Measurements from ENCODE around the gene CCNE1.
A peak's percentile ranks its signal among the peaks of the same experiment; 100 is the strongest.

Gene CCNE1

GRCh38 chr19:29872224-29872731 lies 60.5 kb downstream of the CCNE1 start:
- TF ChIP-seq CTCF (IDR thresholded peaks at IDR 0.05; ENCODE audit: insufficient read depth, low read length, poor library complexity, severe bottlenecking) = peak; percentile 39
- DNase-seq (ENCODE audit: extremely low read depth, insufficient read length) = no peak
- H3K36me3 ChIP-seq (ENCODE audit: control insufficient read depth, insufficient read depth, low read length) = no peaks in the 10 kb centered on the region
- H3K27me3 ChIP-seq (replicated peaks; ENCODE audit: control insufficient read depth, insufficient read depth, low read length) = no peaks in the 10 kb centered on the region
- H3K4me3 ChIP-seq (replicated peaks; ENCODE audit: low read depth, low read length) = no peak overlapping the region

GRCh38 chr19:29873024-29873800 lies 61.4 kb downstream of the CCNE1 start:
- Histone ChIP-seq H3K4me3 (replicated peaks; ENCODE audit: low read depth, low read length) (peak overlapping the region; percentile 56), H3K36me3 (ENCODE audit: control insufficient read depth, insufficient read depth, low read length) (no peaks in the 10 kb centered on the region), H3K27me3 (replicated peaks; ENCODE audit: control insufficient read depth, insufficient read depth, low read length) (no peaks in the 10 kb centered on the region)
- TF ChIP-seq CTCF (IDR thresholded peaks at IDR 0.05; ENCODE audit: insufficient read depth, low read length, poor library complexity, severe bottlenecking) = peak; percentile 57
- peak; percentile 64 for DNase-seq (ENCODE audit: extremely low read depth, insufficient read length)
